T-helper 1 cell treated with Interleukin-12 subunit alpha and Interleukin-12 subunit beta and Interleukin-4 antibody, amounts not matched to agents 30 ng/mL and 1 ng/mL, for 36 hours (primary cell): ENCODE data around the gene RGS6. TPM values are rescaled to one million over a fixed set of nuclear protein-coding genes. Genes with fewer than 3 reads are reported as not detected.

Source experiments
- intact Hi-C: fragments of 100-400 bp; cut with micrococcal nuclease; formaldehyde crosslinking; loops from one replicate; pipeline ENCODE4 v1.15.1; 2024
- total RNA-seq: library from RNA; stranded (reverse); gene quantifications from 2 replicates; pipeline ENCODE4 v1.2.3, GENCODE V29; 2022

Gene RGS6
- total RNA-seq, 1 donor from 2014 or later: 3.0 TPM

- intact Hi-C loops: no loop called here
These were observed 11.4 kb downstream of the RGS6 start for GRCh38 chr14:71943695-71944018.

GRCh38 chr14:71947947-71948500, 15.8 kb downstream of the RGS6 start:
- intact Hi-C loops: no loop called here

- intact Hi-C loops: no loop called here
These were observed 20.4 kb downstream of the RGS6 start for GRCh38 chr14:71952381-71953363.

- intact Hi-C loops: no loop called here
These were observed 24.8 kb downstream of the RGS6 start for GRCh38 chr14:71956920-71957563.

- intact Hi-C loops: no loop called here
These were observed 26.8 kb downstream of the RGS6 start for GRCh38 chr14:71959055-71959454.

- intact Hi-C loops: no loop called here
These were observed 28.5 kb downstream of the RGS6 start for GRCh38 chr14:71960494-71961353.

GRCh38 chr14:71961972-71962371, 29.7 kb downstream of the RGS6 start:
- intact Hi-C loops: no loop called here

GRCh38 chr14:71964716-71965115, 32.5 kb downstream of the RGS6 start:
- intact Hi-C loops: no loop called here

- intact Hi-C loops: no loop called here
These were observed 34.3 kb downstream of the RGS6 start for GRCh38 chr14:71966528-71966927.

GRCh38 chr14:71967704-71968103, 35.5 kb downstream of the RGS6 start:
- intact Hi-C loops: no loop called here

- intact Hi-C loops: no loop called here
These were observed 38.0 kb downstream of the RGS6 start for GRCh38 chr14:71970272-71970671.

- intact Hi-C loops: no loop called here
These were observed 53.4 kb downstream of the RGS6 start for GRCh38 chr14:71985538-71986189.

- intact Hi-C loops: no loop called here
These were observed 56.2 kb downstream of the RGS6 start for GRCh38 chr14:71988476-71988875.

GRCh38 chr14:71988939-71989338, 56.7 kb downstream of the RGS6 start:
- intact Hi-C loops: no loop called here

GRCh38 chr14:71994416-71994815, 62.2 kb downstream of the RGS6 start:
- intact Hi-C loops: no loop called here

GRCh38 chr14:71995741-71996140, 63.5 kb downstream of the RGS6 start:
- intact Hi-C loops: no loop called here

- intact Hi-C loops: no loop called here
These were observed 64.4 kb downstream of the RGS6 start for GRCh38 chr14:71996610-71997009.

- intact Hi-C loops: no loop called here
These were observed 68.7 kb downstream of the RGS6 start for GRCh38 chr14:72000907-72001306.

GRCh38 chr14:72002731-72003130, 70.5 kb downstream of the RGS6 start:
- intact Hi-C loops: no loop called here

GRCh38 chr14:72008666-72009065, 76.4 kb downstream of the RGS6 start:
- intact Hi-C loops: no loop called here

- intact Hi-C loops: no loop called here
These were observed 78.2 kb downstream of the RGS6 start for GRCh38 chr14:72010474-72010873.
